NCI-H345 (cell line): ENCODE data around the gene STRIP1.

Experiments
- DNase-seq: peaks from one replicate; lab custom pipeline; 2025; lab: John Stamatoyannopoulos, UW

Gene STRIP1

GRCh38 chr1:110094931-110095654, 60.7 kb downstream of the STRIP1 start:
- DNase-seq, result no peak

- no peak for DNase-seq
Observed at GRCh38 chr1:110097507-110098221, 63.2 kb downstream of the STRIP1 start.

GRCh38 chr1:110098222-110099026, 64.0 kb downstream of the STRIP1 start:
- no peak for DNase-seq

- no peak for DNase-seq
Observed at GRCh38 chr1:110100335-110100734, 65.9 kb downstream of the STRIP1 start.

- DNase-seq, result no peak
Observed at GRCh38 chr1:110102081-110102480, 67.7 kb downstream of the STRIP1 start.
